Smooth muscle cell (in vitro differentiated cells): ENCODE data around the gene CRTAC1. TPM values are rescaled to one million over a fixed set of nuclear protein-coding genes. Genes with fewer than 3 reads are reported as not detected.

ENCODE experiments used
- DNase-seq: peaks from one replicate; lab custom pipeline; 2025; ENCODE audit not compliant: unreplicated experiment; lab: John Stamatoyannopoulos, UW
- H2AFZ ChIP-seq: fragments of 200-600 bp; sonication (generic); 2 replicates; pipeline ENCODE4 v1.6.0; 2016; ENCODE audit warnings: antibody characterized with exemption, low read depth, mild to moderate bottlenecking
- H3F3A ChIP-seq: fragments of 200-600 bp; sonication (generic); 2 replicates; pipeline ENCODE4 v1.6.0; 2017; ENCODE audit warnings: antibody characterized with exemption, low read depth
- H3K27ac ChIP-seq: fragments of 200-600 bp; sonication (generic); 2 replicates; pipeline ENCODE4 v1.5.1; 2016; ENCODE audit warnings: low read depth, mild to moderate bottlenecking
- H3K27me3 ChIP-seq: fragments of 200-600 bp; sonication (generic); 2 replicates; pipeline ENCODE4 v1.6.1; 2016; ENCODE audit warnings: low read depth, mild to moderate bottlenecking
- H3K36me3 ChIP-seq: fragments of 200-600 bp; sonication (generic); 2 replicates; pipeline ENCODE4 v1.5.1; 2016; ENCODE audit warnings: low read depth
- H3K4me1 ChIP-seq: fragments of 200-600 bp; sonication (generic); 2 replicates; pipeline ENCODE4 v1.5.1; 2016; ENCODE audit warnings: low read depth
- H3K4me2 ChIP-seq: fragments of 200-600 bp; sonication (generic); 2 replicates; pipeline ENCODE4 v1.6.0; 2016; ENCODE audit warnings: mild to moderate bottlenecking
- H3K4me3 ChIP-seq: fragments of 200-600 bp; sonication (generic); 2 replicates; pipeline ENCODE4 v1.5.1; 2016; ENCODE audit warnings: mild to moderate bottlenecking
- H3K79me2 ChIP-seq: fragments of 200-600 bp; sonication (generic); 2 replicates; pipeline ENCODE4 v1.6.0; 2016; ENCODE audit warnings: low read depth, mild to moderate bottlenecking
- H3K9ac ChIP-seq: fragments of 200-600 bp; sonication (generic); 2 replicates; pipeline ENCODE4 v1.6.0; 2016; ENCODE audit warnings: low read depth
- H3K9me3 ChIP-seq: fragments of 200-600 bp; sonication (generic); replicated peaks from 2 replicates; pipeline ENCODE4 v1.5.1; 2016; ENCODE audit warnings: low read depth
- H4K20me1 ChIP-seq: fragments of 200-600 bp; sonication (generic); 2 replicates; pipeline ENCODE4 v1.6.0; 2016; ENCODE audit warnings: low read depth
- WGBS: methylation state at CpG from one replicate; pipeline ENCODE4 v1.1.7; 2016; ENCODE audit warnings: low lambda C conversion rate; 5-methylcytosine and 5-hydroxymethylcytosine counted together
- polyA plus RNA-seq: library from polyadenylated mRNA; unstranded; fragments of >200 nt; fragmentation: Nextera tagmentation; extraction: Ambion mirVana; gene quantifications from 2 replicates; pipeline ENCODE4 v1.2.1, GENCODE V29; 2016
- total RNA-seq: library from RNA; depleted of rRNA; stranded (reverse); fragments of >200 nt; gene quantifications from 2 replicates; pipeline ENCODE4 v1.2.3, GENCODE V29; 2014
- TF ChIP-seq, protein P1 (sequence below): fragments of 200-600 bp; sonication (generic); IDR thresholded peaks from 2 replicates; pipeline ENCODE4 v1.5.1; 2017; ENCODE audit warnings: borderline replicate concordance, mild to moderate bottlenecking, antibody characterized with exemption; ENCODE audit not compliant: insufficient read depth, poor library complexity, severe bottlenecking

CRTAC1 gene
- total and polyA plus RNA-seq, 2 experiments from 2014 or later, result 0.31 to 0.65 TPM

DNA sequence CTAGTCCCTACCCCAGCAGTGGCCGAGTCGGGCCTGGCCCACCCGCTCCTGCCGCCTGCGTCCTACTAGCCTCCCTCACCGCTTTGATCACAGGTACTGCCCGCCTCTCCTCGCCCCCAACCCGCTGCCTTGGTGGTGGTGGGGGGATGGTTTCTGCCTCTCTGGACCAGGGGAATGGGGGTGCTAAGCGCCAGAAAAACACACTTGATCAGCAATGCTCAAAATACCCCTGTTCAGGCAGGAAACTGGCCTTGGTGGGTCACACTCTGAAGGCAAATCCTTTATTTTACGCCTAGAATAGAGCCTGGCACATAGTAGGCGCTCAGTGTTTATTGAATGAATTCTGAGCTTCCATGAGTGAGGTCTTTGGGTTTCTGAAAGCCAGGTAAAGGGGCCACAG is 1.0 kb upstream of the CRTAC1 start:
- Histone ChIP-seq H3K27ac (no peak overlapping the region), H3K4me1 (peaks cover 7% of the 10 kb centered on the region), H3K4me2 (peak overlapping the region; percentile 91), H3F3A (no peaks in the 10 kb centered on the region), H3K9ac (no peak overlapping the region), H3K36me3 (no peaks in the 10 kb centered on the region), H3K9me3 (no peaks in the 10 kb centered on the region), H3K79me2 (no peaks in the 10 kb centered on the region), H4K20me1 (no peaks in the 10 kb centered on the region), H2AFZ (no peak overlapping the region), H3K27me3 (peaks cover 95% of the 10 kb centered on the region), H3K4me3 (no peak overlapping the region)
- TF ChIP-seq, protein P1, sequence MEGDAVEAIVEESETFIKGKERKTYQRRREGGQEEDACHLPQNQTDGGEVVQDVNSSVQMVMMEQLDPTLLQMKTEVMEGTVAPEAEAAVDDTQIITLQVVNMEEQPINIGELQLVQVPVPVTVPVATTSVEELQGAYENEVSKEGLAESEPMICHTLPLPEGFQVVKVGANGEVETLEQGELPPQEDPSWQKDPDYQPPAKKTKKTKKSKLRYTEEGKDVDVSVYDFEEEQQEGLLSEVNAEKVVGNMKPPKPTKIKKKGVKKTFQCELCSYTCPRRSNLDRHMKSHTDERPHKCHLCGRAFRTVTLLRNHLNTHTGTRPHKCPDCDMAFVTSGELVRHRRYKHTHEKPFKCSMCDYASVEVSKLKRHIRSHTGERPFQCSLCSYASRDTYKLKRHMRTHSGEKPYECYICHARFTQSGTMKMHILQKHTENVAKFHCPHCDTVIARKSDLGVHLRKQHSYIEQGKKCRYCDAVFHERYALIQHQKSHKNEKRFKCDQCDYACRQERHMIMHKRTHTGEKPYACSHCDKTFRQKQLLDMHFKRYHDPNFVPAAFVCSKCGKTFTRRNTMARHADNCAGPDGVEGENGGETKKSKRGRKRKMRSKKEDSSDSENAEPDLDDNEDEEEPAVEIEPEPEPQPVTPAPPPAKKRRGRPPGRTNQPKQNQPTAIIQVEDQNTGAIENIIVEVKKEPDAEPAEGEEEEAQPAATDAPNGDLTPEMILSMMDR, result no peak
- WGBS, result 17% methylated on average over 12 of the region's 12 CpGs
- no peak for DNase-seq

DNA sequence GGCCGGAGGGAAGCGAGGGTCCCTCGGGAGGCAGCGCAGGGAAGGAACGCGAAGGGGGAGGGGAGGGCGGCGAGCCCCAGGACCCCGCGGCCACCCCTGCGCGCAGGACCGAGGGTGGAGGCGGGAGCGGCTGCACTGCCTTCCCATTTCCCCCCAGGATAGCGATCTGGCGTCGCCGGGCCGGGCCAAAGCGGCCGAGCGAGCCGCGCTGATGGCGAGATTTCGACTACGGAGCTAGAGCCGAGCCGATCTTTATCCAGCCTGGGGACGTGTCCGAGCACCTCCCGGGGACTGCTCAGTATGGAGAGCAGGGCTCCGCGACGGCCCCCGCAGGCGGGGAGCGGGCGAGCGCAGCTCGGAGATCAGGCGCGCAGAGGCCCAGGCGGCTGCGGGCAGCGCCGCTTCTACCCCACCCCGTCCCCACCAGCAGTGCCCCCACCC is 590 bp upstream of the CRTAC1 start:
- Histone ChIP-seq H3K9me3 (no peaks in the 10 kb centered on the region), H3F3A (no peaks in the 10 kb centered on the region), H2AFZ (no peak overlapping the region), H3K27me3 (peaks cover 94% of the 10 kb centered on the region), H4K20me1 (no peaks in the 10 kb centered on the region), H3K9ac (no peak overlapping the region), H3K4me3 (peak overlapping the region; percentile 49), H3K4me1 (peaks cover 7% of the 10 kb centered on the region), H3K27ac (no peak overlapping the region), H3K4me2 (peak overlapping the region; percentile 91), H3K79me2 (no peaks in the 10 kb centered on the region), H3K36me3 (no peaks in the 10 kb centered on the region)
- TF ChIP-seq, protein P1, result no peak
- DNase-seq, result no peak
- under 1% methylated on average over 20 of the region's 49 CpGs for WGBS

DNA sequence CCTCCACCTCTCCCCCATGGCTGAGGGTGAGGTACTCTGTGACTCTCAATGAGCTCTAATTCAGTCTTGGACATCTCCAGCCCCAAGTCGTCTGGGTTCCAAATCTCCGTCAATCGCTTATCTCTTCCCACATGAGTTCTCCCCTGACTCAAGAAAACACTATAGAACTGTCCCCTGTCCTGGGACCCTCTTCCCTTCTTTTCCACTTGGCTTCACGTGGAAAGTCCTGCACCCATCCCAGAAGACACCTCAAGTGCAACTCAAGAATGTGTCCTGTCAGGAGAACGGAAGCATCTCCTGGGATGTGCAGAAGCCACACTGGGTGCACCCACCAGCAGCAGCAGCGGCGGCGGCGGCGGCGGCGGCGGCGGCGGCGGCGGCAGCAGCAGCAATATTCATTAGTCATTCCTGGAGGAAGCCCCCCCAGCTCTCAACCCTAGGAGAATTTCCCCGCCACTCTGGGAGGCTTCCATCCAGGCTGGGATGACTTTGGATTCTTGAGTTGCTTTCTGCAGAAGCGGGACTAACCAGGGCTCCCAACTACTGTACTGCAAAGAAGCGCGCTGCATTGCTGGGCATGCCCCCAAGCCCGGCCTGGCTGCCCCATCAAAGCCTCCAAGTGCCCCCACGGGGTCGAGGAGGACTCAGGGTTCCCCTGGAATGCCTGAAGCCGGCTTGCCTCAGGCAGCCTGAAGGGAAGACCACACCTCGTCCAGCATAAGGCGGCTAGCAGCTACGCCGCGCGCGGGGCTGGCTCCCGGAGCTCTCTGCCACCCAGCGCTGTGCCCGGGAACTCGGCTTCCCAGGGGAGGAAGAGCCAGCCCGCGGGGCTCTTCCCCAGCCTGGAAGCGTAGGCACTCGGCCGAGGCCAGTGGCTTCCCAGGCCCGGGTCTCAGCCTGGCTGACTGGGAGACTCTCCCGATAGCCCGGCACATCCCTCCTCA is 1.0 kb downstream of the CRTAC1 start:
- DNase-seq, result no peak
- H2AFZ ChIP-seq, result no peak overlapping the region
- H3K4me1 ChIP-seq, result peaks cover 7% of the 10 kb centered on the region
- H3F3A ChIP-seq, result no peaks in the 10 kb centered on the region
- peak overlapping the region; percentile 49 for H3K4me3 ChIP-seq
- WGBS, result 10% methylated on average over 36 of the region's 44 CpGs
- H3K79me2 ChIP-seq, result no peaks in the 10 kb centered on the region
- H3K4me2 ChIP-seq, result peak overlapping the region; percentile 91
- TF ChIP-seq, protein P1, result no peak
- peaks cover 88% of the 10 kb centered on the region for H3K27me3 ChIP-seq
- H3K27ac ChIP-seq, result no peak overlapping the region
- no peaks in the 10 kb centered on the region for H3K36me3 ChIP-seq
- H3K9ac ChIP-seq, result no peak overlapping the region
- H3K9me3 ChIP-seq, result no peaks in the 10 kb centered on the region
- no peaks in the 10 kb centered on the region for H4K20me1 ChIP-seq
